Activated CD8-positive, alpha-beta memory T cell treated with anti-CD3 and anti-CD28 coated beads for 1 hour (primary cell): Measurements from ENCODE around the gene CACFD1.

Source experiments
- DNase-seq, 2 donors: peaks; one replicate each; pipeline ENCODE4 v3.0.0-alpha.2; 2020; ENCODE audit warnings: low read depth in 1 of 2; ENCODE audit errors: extremely low read depth in 1 of 2

Gene CACFD1

GRCh38 chr9:133478851-133479711 is 19.3 kb downstream of the CACFD1 start, which contains the start of gene SLC2A6:
SLC2A6 (minus strand) TSS chr9:133479099; CDS start chr9:133479059, 40 bp downstream.
- DNase-seq = peak; percentile 55 to 69

- no peak for DNase-seq
Measured at GRCh38 chr9:133483611-133484010, 23.8 kb downstream of the CACFD1 start.

GRCh38 chr9:133484671-133485437 is 25.1 kb downstream of the CACFD1 start:
- no peak for DNase-seq

- no peak for DNase-seq
Measured at GRCh38 chr9:133485531-133486260, 25.9 kb downstream of the CACFD1 start.

GRCh38 chr9:133487331-133487725 is 27.6 kb downstream of the CACFD1 start:
- DNase-seq = no peak

GRCh38 chr9:133488686-133489252 is 29.0 kb downstream of the CACFD1 start:
- no peak for DNase-seq

- no peak for DNase-seq
Measured at GRCh38 chr9:133489253-133490190, 29.7 kb downstream of the CACFD1 start.

- DNase-seq = no peak
Measured at GRCh38 chr9:133490201-133490681, 30.5 kb downstream of the CACFD1 start.

- no peak for DNase-seq
Measured at GRCh38 chr9:133490865-133491655, 31.3 kb downstream of the CACFD1 start.

- DNase-seq = no peak
Measured at GRCh38 chr9:133491656-133491925, 31.8 kb downstream of the CACFD1 start.

- no peak for DNase-seq
Measured at GRCh38 chr9:133492061-133493021, 32.6 kb downstream of the CACFD1 start.

- no peak for DNase-seq
Measured at GRCh38 chr9:133493428-133493827, 33.6 kb downstream of the CACFD1 start.

GRCh38 chr9:133493845-133494540 is 34.2 kb downstream of the CACFD1 start:
- DNase-seq = no peak

GRCh38 chr9:133494636-133495326 is 35.0 kb downstream of the CACFD1 start:
- no peak for DNase-seq

GRCh38 chr9:133495327-133496293 is 35.8 kb downstream of the CACFD1 start:
- DNase-seq = no peak
